HG02885 (cell line): Measurements from ENCODE around the gene PROC.

Experiments
- ATAC-seq: cut with Tn5 transposase; IDR thresholded peaks from one replicate; pipeline ENCODE4 v1.9.1; 2021; ENCODE audit warnings: mild to moderate bottlenecking; ENCODE audit not compliant: unreplicated experiment, poor library complexity

Gene PROC

GRCh38 chr2:127418300-127419111 is at the start of gene PROC:
TSS of gene PROC (plus strand) at chr2:127418427. CDS start at chr2:127419943, 1,516 bp downstream.
- ATAC-seq: no peak

- ATAC-seq: no peak
Observed at GRCh38 chr2:127370010-127370409, 48.2 kb upstream of the PROC start.

GRCh38 chr2:127371037-127371436 is 47.2 kb upstream of the PROC start:
- no peak for ATAC-seq

- ATAC-seq: no peak
Observed at GRCh38 chr2:127373362-127374083, 44.7 kb upstream of the PROC start.

- no peak for ATAC-seq
Observed at GRCh38 chr2:127376257-127376656, 42.0 kb upstream of the PROC start.

GRCh38 chr2:127377262-127377661 is 41.0 kb upstream of the PROC start:
- ATAC-seq: no peak

- ATAC-seq: no peak
Observed at GRCh38 chr2:127378720-127379119, 39.5 kb upstream of the PROC start.

- no peak for ATAC-seq
Observed at GRCh38 chr2:127379712-127380355, 38.4 kb upstream of the PROC start.

GRCh38 chr2:127381762-127382161 is 36.5 kb upstream of the PROC start:
- ATAC-seq: no peak

- no peak for ATAC-seq
Observed at GRCh38 chr2:127382831-127383230, 35.4 kb upstream of the PROC start.

- ATAC-seq: no peak
Observed at GRCh38 chr2:127384529-127384928, 33.7 kb upstream of the PROC start.

GRCh38 chr2:127386246-127386645 is 32.0 kb upstream of the PROC start:
- ATAC-seq: no peak

- peak; percentile 68 for ATAC-seq
Observed at GRCh38 chr2:127386764-127387654, 31.2 kb upstream of the PROC start.

- ATAC-seq: peak; percentile 79
Observed at GRCh38 chr2:127387655-127388422, 30.4 kb upstream of the PROC start, which contains the start of gene MAP3K2. TSS of gene MAP3K2 (minus strand) at chr2:127387975. CDS start at chr2:127343129, 44,846 bp downstream.

- ATAC-seq: peak; percentile 19
Observed at GRCh38 chr2:127388423-127389164, 29.6 kb upstream of the PROC start.

- peak; percentile 22 for ATAC-seq
Observed at GRCh38 chr2:127389778-127390435, 28.3 kb upstream of the PROC start.

- ATAC-seq: no peak
Observed at GRCh38 chr2:127392133-127392827, 25.9 kb upstream of the PROC start.
